Effector CD4-positive, alpha-beta T cell (primary cell): ENCODE data around the gene C2orf72.

Source experiments
- DNase-seq: peaks from one replicate; pipeline ENCODE4 v3.0.0-alpha.2; 2020

Gene C2orf72

DNA sequence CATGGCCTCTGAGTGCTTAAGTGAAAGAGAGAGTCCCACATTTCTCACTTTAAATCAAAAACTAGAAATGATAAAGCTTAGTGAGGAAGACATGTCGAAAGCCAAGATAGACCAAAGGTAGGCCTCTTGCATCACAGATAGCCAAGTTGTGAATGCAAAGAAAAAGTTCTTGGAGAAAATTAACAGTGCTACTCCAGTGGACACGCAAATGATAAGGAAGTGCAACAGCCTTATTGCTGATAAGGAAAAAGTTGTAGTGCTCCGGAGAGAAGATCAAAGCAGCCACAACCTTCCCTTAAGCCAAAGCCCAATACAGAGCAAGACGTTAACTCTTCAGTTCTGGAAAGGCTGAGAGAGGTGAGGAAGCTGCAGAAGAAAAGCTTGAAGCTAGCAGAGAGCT is 51.4 kb downstream of the C2orf72 start:
- no peak for DNase-seq

DNA sequence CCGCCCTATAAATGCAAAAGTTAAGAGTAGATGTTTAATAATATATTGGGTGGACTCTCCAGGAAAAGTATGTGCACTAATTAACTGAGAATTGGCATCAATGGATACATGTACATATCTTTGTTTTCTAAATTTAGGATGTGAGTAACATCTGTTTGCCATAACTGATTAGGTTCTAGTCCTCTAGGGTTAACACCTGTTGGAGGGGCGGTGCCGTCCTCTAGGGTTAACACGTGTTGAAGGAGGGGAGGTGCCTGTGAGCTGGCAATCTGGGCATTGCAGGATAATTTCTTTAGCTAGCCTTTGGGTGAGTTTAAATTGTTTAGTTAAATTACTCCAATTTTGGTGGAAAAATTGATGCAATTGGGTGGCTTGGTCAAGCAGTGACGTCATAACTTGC is 56.6 kb downstream of the C2orf72 start:
- no peak for DNase-seq

GRCh38 chr2:231094736-231095346 is 57.5 kb downstream of the C2orf72 start:
- no peak for DNase-seq
